Measurements from ENCODE around the gene PPP4R4. TPM values are rescaled to one million over a fixed set of nuclear protein-coding genes. Genes with fewer than 3 reads are reported as not detected.
A peak's percentile ranks its signal among the peaks of the same experiment; 100 is the strongest.

Gene PPP4R4
- total RNA-seq, 1 experiment from 2014 or later = 0.99 TPM

GRCh38 chr14:94306047-94306978 lies 132.2 kb downstream of the PPP4R4 start:
- DNase-seq (ENCODE audit: low read depth) = no peak

GRCh38 chr14:94307410-94307992 lies 133.4 kb downstream of the PPP4R4 start:
- DNase-seq (ENCODE audit: low read depth) = no peak

GRCh38 chr14:94309721-94310120 lies 135.6 kb downstream of the PPP4R4 start:
- DNase-seq (ENCODE audit: low read depth) = no peak

GRCh38 chr14:94310248-94310647 lies 136.1 kb downstream of the PPP4R4 start:
- DNase-seq (ENCODE audit: low read depth) = no peak

- no peak for DNase-seq (ENCODE audit: low read depth)
Measured at GRCh38 chr14:94312481-94313246, 138.5 kb downstream of the PPP4R4 start.

- DNase-seq (ENCODE audit: low read depth) = peak; percentile 4
Measured at GRCh38 chr14:94313991-94314655, 140.0 kb downstream of the PPP4R4 start.

- DNase-seq (ENCODE audit: low read depth) = no peak
Measured at GRCh38 chr14:94314890-94315289, 140.8 kb downstream of the PPP4R4 start.

- DNase-seq (ENCODE audit: low read depth) = no peak
Measured at GRCh38 chr14:94316692-94317091, 142.6 kb downstream of the PPP4R4 start.

GRCh38 chr14:94317259-94317658 lies 143.1 kb downstream of the PPP4R4 start:
- no peak for DNase-seq (ENCODE audit: low read depth)

- peak; percentile 12 for DNase-seq (ENCODE audit: low read depth)
Measured at GRCh38 chr14:94320243-94320642, 146.1 kb downstream of the PPP4R4 start.

- DNase-seq (ENCODE audit: low read depth) = no peak
Measured at GRCh38 chr14:94321421-94322271, 147.5 kb downstream of the PPP4R4 start.

- DNase-seq (ENCODE audit: low read depth) = peak; percentile 50
Measured at GRCh38 chr14:94322648-94323570, 148.8 kb downstream of the PPP4R4 start, which contains the start of gene SERPINA6. Gene SERPINA6, minus strand, starts transcription at chr14:94323336. Its CDS starts 8,688 bp downstream, at chr14:94314648.

GRCh38 chr14:94328196-94328595 lies 154.1 kb downstream of the PPP4R4 start:
- no peak for DNase-seq (ENCODE audit: low read depth)

Other genes with a start within 250 kb of the PPP4R4 start
- gene FAM181A, start 247.0 kb upstream of the PPP4R4 start, total RNA-seq (2014; rRNA removed; shearing (Covaris generic)) = not detected in 2 replicates
- not detected in 2 replicates for gene ASB2, start 197.8 kb upstream of the PPP4R4 start, total RNA-seq (2014; rRNA removed; shearing (Covaris generic))
- gene CCDC197, start 177.0 kb upstream of the PPP4R4 start, total RNA-seq (2014; rRNA removed; shearing (Covaris generic)) = not detected in 2 replicates
- 0.57 and 0.91 TPM in 2 replicates for gene OTUB2, start 148.0 kb upstream of the PPP4R4 start, total RNA-seq (2014; rRNA removed; shearing (Covaris generic))
- 98.8 and 137 TPM in 2 replicates for gene DDX24, start 93.1 kb upstream of the PPP4R4 start, total RNA-seq (2014; rRNA removed; shearing (Covaris generic))
- gene IFI27L1, start 93.0 kb upstream of the PPP4R4 start, total RNA-seq (2014; rRNA removed; shearing (Covaris generic)) = 18.7 and 19.3 TPM in 2 replicates
- gene IFI27, start 63.6 kb upstream of the PPP4R4 start, total RNA-seq (2014; rRNA removed; shearing (Covaris generic)) = 1,115 and 1,511 TPM in 2 replicates
- 76.5 and 135 TPM in 2 replicates for gene IFI27L2, start 44.7 kb upstream of the PPP4R4 start, total RNA-seq (2014; rRNA removed; shearing (Covaris generic))
- not detected in 2 replicates for gene SERPINA10, start 118.9 kb downstream of the PPP4R4 start, total RNA-seq (2014; rRNA removed; shearing (Covaris generic))
- gene SERPINA6, start 149.0 kb downstream of the PPP4R4 start, total RNA-seq (2014; rRNA removed; shearing (Covaris generic)) = 0.05 TPM in 1 of 2 replicates, not detected in the other
- gene SERPINA2, start 192.4 kb downstream of the PPP4R4 start, total RNA-seq (2014; rRNA removed; shearing (Covaris generic)) = not detected in 2 replicates
- gene SERPINA1, start 214.3 kb downstream of the PPP4R4 start, total RNA-seq (2014; rRNA removed; shearing (Covaris generic)) = 5.6 and 8.3 TPM in 2 replicates

All from M059J (cell line).